BE2C (cell line): ENCODE data around the gene EVL.

Source experiments
- DNase-seq: peaks from one replicate; pipeline ENCODE4 v3.0.0-alpha.2; 2020
- H3K27me3 ChIP-seq: fragments of 250-450 bp; sonication (Bioruptor Pico); 2 replicates; pipeline ENCODE4 v1.5.1; 2020; ENCODE audit warnings: mild to moderate bottlenecking
- H3K36me3 ChIP-seq: fragments of 250-450 bp; sonication (Bioruptor Pico); 2 replicates; pipeline ENCODE4 v1.5.1; 2020; ENCODE audit warnings: mild to moderate bottlenecking
- H3K4me1 ChIP-seq: fragments of 250-450 bp; sonication (Bioruptor Pico); 2 replicates; pipeline ENCODE4 v1.5.1; 2020
- H3K4me3 ChIP-seq: 2 replicates; pipeline ENCODE4 v1.5.1; 2011; ENCODE audit warnings: low read depth, low read length
- H3K9me3 ChIP-seq: fragments of 250-450 bp; sonication (Bioruptor Pico); 2 replicates; pipeline ENCODE4 v1.5.1; 2020
- CTCF ChIP-seq: IDR thresholded peaks from 2 replicates; pipeline ENCODE4 v1.5.1; 2012; ENCODE audit warnings: mild to moderate bottlenecking, low read depth, low read length

EVL gene

GRCh38 chr14:100082723-100083122 is 17.5 kb downstream of the EVL start:
- H3K36me3 ChIP-seq = peaks cover 20% of the 10 kb centered on the region
- TF ChIP-seq CTCF = no peak
- H3K9me3 ChIP-seq = no peaks in the 10 kb centered on the region
- H3K4me1 ChIP-seq = no peaks in the 10 kb centered on the region; the same call in 1 of the 2 replicates
- DNase-seq = no peak
- H3K27me3 ChIP-seq = no peaks in the 10 kb centered on the region
- H3K4me3 ChIP-seq = no peak overlapping the region

GRCh38 chr14:100083706-100084105 is 18.5 kb downstream of the EVL start:
- no peaks in the 10 kb centered on the region; the same call in 1 of the 2 replicates for H3K4me1 ChIP-seq
- H3K36me3 ChIP-seq = peaks cover 23% of the 10 kb centered on the region
- H3K9me3 ChIP-seq = no peaks in the 10 kb centered on the region
- no peak for DNase-seq
- H3K4me3 ChIP-seq = no peak overlapping the region
- no peaks in the 10 kb centered on the region for H3K27me3 ChIP-seq
- no peak for TF ChIP-seq CTCF

GRCh38 chr14:100084591-100084990 is 19.4 kb downstream of the EVL start:
- H3K4me1 ChIP-seq = no peaks in the 10 kb centered on the region; the same call in 1 of the 2 replicates
- no peak overlapping the region for H3K4me3 ChIP-seq
- no peak for TF ChIP-seq CTCF
- peaks cover 23% of the 10 kb centered on the region for H3K36me3 ChIP-seq
- DNase-seq = no peak
- no peaks in the 10 kb centered on the region for H3K27me3 ChIP-seq
- no peaks in the 10 kb centered on the region for H3K9me3 ChIP-seq

- H3K27me3 ChIP-seq = no peaks in the 10 kb centered on the region
- H3K36me3 ChIP-seq = peaks cover 23% of the 10 kb centered on the region
- no peak for TF ChIP-seq CTCF
- no peak overlapping the region for H3K4me3 ChIP-seq
- DNase-seq = no peak
- no peaks in the 10 kb centered on the region for H3K4me1 ChIP-seq
- H3K9me3 ChIP-seq = no peaks in the 10 kb centered on the region
These were observed 20.2 kb downstream of the EVL start for GRCh38 chr14:100085462-100085861.

- no peak overlapping the region for H3K4me3 ChIP-seq
- no peak for TF ChIP-seq CTCF
- H3K27me3 ChIP-seq = no peaks in the 10 kb centered on the region
- no peaks in the 10 kb centered on the region for H3K4me1 ChIP-seq
- no peak for DNase-seq
- H3K36me3 ChIP-seq = peaks cover 23% of the 10 kb centered on the region
- no peaks in the 10 kb centered on the region for H3K9me3 ChIP-seq
These were observed 21.1 kb downstream of the EVL start for GRCh38 chr14:100086361-100086760.

- Histone ChIP-seq H3K4me3 (no peak overlapping the region), H3K36me3 (peaks cover 38% of the 10 kb centered on the region), H3K9me3 (no peaks in the 10 kb centered on the region), H3K27me3 (no peaks in the 10 kb centered on the region), H3K4me1 (no peaks in the 10 kb centered on the region)
- no peak for TF ChIP-seq CTCF
- no peak for DNase-seq
These were observed 23.0 kb downstream of the EVL start for GRCh38 chr14:100088226-100088625.
